UCSD-AML1 (cell line): ENCODE data around the gene TRIM29.

ENCODE experiments used
- DNase-seq: peaks from one replicate; lab custom pipeline; 2025; ENCODE audit not compliant: unreplicated experiment; lab: John Stamatoyannopoulos, UW

TRIM29 gene

DNA sequence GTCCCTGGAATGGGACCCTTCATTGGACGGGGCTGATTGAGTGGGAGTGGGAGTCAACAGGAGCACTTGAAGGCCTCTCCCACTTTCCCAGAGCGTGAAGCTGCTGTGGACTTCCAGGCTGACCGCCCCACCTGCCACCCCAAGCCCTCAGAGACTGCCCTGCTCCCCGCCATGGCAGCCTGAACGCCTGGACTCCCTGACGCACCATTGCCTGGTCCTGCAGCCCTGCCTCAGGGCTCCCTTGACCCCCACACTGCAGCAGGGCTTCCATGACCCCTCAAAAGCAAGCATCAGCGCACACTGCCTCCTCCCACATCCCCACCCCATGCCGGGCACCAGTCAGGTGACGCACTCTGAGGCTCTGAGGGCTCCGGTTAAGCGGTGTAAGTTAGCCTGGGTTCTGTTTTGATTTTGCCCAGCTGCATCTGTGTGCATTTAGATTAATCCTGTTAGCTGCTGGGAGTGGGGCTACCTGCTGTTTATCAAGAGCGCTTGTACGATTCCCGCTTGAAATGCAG is 39.4 kb downstream of the TRIM29 start:
- no peak for DNase-seq

DNA sequence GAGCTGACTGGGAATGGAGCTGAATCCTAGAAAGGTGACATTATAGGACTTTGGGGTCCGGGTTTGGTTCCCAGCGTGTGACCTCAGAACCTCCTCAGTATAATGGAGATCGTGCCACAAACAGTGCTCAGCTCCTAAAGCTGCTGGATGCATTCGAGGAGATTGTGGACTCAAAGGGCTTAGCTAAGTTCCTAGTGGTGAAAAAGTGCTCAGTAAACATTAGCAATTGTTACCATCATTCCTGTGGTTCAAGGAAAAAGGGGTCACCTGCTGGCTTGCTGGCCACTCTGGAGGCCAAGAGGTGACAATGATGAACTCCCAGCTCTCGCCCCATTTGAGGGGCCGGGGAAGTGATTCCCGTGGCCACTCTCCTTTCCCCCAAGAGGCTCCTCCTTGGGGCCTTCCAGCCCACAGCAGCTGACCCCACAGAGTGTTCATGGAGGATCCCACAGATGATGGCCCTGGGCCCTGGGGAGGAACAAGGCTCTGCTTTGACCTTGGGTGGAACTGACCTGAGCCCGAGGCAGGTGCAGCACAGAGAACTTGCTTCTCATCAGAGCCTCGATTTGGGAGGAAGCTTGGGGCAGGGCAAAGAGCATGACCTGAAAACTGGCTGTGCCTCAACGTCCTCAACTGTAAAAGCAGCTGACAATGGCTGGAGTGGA is 40.1 kb downstream of the TRIM29 start:
- DNase-seq, result no peak

DNA sequence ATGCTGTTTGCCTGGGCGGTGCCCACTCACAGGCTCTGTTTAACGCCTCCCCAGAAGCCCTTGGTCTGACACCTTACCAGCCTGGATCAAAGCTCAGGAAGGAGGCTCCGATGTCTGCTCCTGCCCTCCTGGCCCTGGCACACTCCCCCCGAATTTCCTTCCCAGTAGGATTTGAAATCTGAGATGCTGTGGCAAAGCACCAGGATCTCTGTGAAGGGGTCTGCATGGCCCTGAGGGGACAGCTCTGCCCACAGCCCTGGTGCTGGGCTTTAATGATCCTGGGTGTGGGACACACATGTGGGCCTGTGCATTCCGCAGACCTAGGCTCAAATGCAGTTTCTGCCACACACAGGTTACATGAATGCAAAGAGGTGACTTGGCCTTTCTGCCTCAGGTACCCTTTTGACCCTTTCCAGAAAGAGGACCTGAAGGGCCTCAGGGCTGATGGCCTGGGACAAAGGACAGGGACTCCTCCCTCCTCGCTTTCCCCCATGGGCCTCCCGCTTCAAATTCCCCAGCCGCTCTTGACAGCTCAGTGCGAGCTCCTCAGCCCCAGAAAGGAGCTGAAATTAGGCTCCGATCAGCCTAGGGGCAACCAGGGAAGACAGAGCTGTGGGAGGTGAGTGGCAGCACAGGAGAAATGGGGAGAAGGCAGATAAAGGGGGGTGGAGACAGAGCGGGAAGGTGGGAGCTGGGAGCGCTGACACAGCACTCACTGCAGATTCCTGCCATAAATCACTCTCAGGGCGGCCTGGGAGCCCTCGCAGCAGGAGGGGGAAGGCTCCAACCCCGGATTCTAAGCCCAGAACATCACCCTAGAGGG is 41.3 kb downstream of the TRIM29 start:
- DNase-seq, result no peak

DNA sequence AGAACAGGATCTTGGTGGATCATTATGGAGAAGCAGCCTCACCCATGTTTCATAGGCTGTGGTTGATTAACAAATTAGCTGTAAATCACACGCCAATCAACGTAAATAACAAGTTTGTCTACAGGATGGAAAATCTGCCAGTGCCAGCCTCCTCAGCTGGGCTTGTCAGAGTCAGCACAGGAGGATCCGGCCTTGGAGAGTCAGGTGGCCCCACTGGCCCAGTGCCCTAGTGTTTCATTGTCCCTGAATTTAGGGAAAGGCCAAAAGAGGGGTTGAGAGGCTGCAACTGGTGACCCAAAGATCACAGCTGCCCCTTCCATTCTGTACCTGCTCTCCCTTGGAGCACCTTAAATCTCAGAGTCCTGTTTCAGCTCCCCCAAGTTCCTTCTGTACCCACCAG is 42.4 kb downstream of the TRIM29 start:
- no peak for DNase-seq

DNA sequence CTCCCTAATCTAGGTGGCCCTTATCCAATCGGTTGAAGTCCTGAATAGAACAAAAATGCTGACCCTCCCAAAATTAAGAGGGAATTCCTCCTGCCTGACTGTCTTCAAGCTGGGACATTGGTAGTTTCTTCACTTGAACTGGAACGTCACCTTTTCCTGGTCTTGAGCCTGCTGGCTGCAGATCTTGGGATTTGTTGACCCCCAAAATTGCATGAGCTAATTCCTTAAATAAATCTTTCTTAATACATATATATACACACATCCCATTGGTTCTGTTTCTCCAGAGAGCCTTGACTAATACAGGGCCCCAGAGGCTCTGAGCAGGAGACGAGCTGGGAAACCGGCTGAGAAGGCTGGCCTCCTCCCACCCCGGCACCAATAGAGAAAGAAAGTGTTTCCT is 46.2 kb downstream of the TRIM29 start:
- no peak for DNase-seq

DNA sequence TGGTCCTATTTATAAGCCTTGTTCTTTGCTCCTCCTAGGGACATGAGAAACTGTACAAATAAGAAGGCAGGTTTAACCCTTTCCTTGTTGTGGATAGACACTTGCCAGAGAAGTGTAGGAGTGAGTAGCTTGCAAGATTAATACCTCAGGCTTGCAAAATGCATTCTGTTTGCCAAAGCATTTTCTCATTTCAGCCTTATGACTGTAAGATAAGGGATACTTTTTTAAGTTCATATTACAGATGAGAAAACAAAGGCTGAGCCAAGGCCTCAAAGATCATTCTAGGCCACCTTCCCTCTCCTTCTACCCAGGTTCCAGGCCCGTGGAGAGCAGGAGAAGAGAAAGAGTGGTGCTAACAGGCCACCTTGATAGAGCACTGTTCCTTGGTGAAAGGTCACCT is 46.8 kb downstream of the TRIM29 start:
- no peak for DNase-seq

DNA sequence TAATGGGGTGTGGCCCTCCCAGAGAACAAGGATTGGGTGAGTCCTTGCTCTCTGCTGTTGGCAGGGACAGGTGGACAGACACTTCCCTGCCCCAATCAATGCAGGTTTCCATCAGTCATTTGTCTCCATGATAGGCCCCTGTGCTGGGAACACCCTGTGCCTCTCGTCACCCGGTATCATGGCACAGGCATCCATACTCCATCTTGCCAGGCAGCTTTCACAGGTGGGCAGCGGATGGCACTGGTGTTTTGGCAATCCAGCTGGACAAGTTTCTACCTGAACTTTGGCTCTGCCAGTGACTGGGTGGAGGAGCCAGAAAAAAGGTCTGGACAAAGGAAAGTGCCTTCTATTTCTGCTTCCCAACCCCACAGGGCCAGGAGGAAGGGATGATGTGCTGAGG is 47.5 kb downstream of the TRIM29 start:
- DNase-seq, result no peak

DNA sequence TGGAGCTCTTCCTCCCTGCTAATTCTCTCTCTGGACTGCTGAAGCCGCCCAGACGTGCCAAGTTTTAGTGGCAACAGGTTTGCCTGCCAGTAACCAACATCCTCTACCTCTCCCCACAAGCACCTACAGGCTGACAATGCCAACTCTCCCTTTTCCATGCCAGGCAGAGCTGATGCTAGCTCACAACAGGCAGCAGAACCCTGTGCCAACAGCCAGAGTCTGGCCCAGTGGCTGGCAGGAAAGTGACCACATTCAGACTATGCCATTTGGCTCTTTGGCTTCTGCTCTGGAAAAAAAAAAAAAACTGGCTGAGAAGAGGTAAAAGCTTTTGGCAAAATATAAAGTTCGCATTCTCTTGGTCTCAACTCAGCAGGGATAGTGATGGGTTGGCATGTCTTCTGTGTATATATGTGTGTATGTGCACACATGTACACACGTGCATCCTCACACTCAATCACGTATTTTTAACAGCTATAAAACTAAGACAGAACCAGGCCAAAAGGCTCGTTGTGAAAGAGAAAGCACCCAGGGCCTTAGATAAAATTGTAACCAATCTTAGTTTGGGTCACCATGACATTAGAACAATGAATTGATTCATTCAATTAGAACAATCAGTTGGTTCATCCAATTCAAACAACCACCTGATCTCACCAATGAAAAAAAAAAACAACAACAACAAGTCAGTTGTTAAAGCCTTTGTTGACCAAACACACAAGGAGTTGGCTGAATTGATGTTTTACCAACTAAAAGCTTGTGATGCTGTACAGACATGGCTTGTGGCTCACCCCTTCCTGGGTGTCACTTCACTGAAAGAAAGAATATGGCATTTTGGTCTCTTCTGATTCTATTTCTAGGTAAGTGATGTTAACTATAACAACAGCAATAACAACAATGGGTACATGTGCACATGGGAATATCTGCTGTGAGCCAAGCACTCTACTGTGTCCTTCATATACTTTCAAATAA is 48.6 kb downstream of the TRIM29 start:
- DNase-seq, result no peak

DNA sequence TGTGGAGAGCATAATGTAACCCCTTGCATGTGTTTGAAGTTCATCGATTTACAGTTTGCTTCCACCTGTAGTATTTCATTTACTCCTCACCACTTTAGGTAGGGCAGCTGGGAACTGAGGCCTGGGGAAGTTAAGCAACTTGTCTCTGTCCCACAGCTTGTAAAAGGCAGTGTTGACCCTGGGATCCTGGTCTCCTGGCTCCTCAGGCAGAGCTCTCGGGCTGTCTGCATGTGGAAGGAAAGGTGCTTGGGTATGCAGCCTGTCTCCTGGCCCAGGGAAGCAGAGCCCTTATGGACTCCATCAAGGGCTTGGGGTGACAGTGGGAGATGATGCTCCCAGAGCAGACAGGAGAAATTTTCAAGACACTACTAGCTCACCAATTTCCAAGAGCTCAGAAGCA is 49.9 kb downstream of the TRIM29 start:
- DNase-seq, result no peak

DNA sequence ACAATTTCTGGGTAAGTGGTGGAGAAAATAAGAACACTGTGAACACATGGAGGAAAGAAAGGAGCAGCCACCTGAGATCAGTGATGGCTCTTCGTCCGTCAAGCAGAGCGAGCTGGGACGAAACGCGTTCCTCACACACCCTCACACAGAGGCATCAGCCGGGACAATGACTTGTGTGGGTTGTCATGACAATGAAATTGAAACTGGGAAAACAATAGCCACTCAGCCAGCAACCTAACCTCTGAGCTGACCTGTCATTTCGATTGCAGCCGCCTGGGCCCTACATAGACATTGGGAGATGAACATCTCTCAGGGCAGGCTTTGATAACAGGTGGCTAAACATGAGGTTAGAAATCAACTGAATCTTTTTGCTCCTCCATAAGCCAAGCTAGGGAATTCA is 51.3 kb downstream of the TRIM29 start:
- DNase-seq, result no peak

DNA sequence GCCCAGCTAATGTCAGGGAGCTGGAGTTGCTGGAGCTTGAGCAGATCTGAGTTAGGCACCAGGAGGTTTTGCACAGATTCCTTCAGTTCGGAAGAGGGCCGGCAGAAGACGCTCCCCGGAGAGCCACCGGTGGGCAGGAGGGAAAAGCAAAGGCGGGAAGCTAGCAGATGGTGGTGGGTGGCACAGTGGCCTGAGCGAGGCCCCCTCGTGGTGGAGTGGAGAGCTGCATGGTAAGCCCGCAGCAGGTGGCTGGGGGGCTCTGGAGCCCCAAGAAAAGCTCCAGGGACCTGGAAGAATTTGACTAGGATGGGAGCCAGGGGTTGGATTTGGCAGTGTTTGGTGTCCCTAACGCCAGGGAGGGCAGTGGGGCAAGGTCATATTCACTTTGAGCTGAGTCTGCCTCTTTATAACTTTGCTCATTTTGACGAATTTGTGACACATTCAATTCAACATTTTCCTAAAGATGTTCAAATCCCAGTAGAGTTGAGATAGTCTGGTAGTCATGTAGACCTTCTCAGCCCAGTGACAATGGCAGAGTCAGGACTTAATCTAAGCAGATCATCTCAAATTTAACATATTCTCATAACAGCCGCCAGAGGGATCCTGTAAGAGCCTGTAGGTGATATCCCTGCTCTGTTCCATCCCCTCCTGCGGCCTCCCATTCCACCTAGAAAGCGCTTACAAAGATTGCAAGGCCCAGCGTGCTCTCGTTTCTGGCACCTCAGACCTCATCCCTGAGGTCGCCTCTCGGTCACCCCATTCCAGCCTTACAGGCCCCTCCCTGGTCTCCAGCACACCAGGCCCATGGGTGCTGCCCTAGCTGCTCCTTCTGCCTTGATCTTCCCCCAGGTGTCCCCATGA is 57.9 kb downstream of the TRIM29 start:
- no peak for DNase-seq

DNA sequence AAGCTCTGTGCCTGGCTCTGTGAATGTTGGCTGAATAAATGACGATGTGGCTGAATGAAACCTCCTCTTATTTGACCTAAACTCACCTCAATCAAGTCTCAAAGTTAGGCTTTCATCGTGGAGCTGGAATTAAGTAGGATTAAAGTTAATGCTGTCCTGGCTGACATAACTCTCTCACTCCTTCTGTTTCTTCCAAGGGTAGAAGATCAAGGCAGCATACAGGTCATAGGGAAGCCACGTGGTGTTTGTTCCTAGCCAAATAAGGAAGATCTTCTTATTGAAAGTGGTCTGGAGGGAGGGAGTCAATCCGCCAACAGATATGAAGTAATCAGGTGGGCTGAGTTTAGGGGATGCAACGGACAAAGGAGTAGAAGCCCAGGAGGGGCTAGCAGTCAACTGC is 59.5 kb downstream of the TRIM29 start:
- DNase-seq, result no peak

DNA sequence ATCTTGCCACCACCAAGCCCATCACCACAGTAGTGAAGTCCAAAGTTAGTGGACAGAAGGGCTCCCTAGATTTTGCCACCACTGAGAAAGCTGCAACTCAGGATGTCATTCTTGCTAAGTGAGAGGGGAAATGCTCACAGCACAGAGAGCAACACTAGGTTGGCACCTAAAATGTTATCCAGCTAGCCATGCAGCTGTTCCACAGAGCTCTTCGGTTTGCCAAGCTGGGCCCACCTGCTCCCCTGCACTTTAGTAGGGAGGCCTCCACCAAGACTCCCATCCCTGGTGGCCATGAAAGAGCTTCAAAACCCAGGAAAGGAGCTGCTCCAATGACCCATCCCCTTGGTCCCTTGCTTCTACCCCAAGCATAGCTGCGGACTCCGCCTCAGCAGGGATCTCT is 63.8 kb downstream of the TRIM29 start:
- DNase-seq, result no peak

DNA sequence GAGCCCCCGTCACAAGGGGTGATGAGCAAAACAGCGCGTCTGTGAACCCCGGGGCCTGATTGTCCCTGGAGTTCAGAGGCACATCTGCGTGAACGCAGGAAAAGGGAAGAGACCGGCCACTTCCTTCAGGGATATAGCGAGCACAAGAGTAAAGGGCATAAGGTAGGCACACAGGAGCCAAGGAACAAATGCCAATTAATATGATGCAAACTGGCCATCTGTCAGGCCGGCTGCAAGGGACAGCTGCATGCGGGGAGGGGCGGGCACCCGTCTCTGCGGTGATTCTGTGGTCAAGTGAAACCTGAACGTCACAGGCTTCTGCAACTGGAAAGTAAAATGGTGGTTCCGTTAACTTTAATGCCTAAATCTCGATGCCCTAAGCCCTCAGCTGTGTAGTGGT is 64.7 kb downstream of the TRIM29 start:
- DNase-seq, result no peak

DNA sequence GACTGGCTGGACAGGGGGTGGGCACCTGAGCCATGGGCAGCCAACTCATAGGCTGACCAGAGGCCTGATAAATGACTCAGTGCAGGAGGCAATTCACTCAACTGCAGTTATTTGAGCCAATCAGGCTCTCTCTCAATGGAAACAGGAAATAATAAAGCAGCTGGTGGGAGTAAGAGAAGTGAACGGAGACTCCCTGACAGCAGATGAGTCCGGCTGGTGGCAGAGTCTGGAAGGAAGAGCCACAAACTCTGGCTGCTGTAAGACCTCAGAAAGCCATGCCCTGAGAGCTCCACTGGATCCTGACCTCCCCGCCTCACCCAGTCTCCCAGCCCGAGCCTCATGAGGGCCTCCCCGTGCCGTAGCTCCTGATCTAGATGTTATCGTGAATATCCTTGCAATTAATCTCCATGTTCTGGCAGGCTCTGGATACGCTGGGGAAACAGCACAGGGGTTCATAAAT is 69.8 kb downstream of the TRIM29 start:
- DNase-seq, result no peak

DNA sequence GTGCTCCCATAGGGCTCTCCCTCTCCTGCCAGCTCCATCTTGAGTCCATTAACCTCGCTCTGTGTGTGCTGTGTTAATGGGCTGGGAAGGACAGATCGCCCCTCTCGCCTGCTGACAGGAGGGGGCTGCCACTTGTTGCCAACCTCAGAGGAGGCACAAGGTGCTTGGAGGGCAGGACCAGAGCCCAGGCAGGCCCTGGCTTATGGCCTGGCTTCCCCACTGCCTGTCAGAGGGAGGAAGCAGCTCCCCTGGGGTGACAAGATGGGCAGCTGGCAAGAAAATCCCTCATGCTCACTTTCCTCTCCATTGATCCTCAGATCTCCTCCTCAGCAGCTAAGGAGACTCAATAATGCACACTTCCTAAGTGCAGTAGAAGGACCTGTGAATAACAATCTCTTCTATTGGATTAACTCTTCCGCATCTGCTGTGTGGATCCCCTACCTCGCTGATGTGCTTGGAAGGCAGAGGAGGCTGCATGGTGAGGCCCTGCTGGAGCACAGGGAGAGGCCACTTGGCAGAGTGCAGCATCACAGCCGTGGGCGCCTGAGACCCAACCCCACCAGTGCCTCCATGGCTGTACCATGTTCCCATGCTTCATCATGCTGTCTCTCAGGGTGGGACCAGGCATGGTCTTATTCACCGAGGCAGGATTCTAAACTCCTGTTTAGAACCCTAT is 70.3 kb downstream of the TRIM29 start:
- DNase-seq, result no peak

DNA sequence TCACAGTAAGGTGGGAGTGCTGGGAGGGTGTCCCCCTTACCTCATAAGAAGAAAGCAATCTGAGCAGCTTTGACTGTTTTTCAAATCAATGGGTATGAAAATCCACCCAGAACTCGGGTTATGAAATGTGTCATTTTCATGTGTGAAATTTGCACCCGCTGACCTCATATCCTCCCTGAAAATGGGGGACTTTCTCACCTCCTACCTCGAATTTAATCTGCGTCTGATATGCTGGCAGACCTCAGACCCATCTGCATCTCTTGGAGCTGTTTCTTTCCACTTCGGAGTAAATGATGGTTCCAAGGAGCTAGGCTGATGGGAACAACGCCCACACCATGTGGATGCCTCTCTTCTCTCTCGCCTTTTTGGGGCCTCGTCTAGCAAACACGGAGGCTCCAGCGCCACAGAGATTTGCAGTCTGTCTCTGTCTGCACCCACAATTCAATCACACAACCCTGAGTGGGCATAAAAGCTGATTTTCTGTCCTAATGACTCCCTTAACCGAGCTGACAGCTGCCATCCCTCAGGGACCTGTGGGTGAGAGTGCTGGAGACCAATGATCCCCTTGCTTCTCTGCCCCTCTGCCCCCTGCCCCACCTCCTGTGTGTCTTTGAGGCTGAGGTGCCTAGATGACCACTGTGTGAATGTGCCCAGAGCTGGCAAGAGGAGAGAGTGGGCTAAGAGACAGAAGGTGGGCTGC is 71.0 kb downstream of the TRIM29 start:
- no peak for DNase-seq

DNA sequence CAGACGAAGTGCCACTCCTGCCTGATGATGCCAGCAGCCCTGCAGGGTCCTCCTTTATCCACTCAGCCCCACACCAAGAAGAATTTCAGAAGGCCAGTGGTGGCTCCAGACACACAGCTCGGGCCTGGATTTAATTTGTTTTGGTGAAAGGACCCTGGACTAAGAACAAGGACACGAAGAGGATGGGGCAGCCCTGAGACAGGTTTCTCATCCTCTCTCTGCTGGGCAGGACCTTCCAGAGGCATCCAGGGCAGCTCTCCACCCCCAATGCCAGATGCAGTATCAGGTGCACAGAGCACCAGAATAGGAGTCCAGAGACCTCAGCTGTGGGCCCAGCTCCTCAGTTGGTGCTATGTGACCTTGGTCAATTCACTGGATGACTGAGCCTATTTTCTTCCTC is 72.0 kb downstream of the TRIM29 start:
- no peak for DNase-seq

DNA sequence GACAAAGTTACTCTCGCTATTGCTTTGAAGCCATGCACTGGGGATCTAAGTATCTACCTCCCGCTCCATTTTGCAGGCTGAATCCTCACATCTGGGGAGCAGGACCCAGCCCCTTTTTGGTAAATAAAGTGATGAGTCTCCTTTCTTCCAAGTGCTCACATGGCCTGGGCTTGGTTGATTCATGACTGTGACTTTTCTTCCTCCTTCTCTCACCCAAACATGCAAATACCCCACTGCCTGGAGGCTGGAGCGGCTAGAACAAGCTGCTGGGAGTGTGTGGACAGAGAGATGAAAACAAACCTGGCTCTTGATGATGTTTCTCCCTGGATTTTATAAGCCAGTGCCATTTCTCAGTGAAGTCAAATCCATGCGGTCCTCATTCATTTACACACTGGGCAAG is 72.7 kb downstream of the TRIM29 start:
- no peak for DNase-seq
